ENCODE results near the gene CELSR1.

CELSR1 gene

DNA sequence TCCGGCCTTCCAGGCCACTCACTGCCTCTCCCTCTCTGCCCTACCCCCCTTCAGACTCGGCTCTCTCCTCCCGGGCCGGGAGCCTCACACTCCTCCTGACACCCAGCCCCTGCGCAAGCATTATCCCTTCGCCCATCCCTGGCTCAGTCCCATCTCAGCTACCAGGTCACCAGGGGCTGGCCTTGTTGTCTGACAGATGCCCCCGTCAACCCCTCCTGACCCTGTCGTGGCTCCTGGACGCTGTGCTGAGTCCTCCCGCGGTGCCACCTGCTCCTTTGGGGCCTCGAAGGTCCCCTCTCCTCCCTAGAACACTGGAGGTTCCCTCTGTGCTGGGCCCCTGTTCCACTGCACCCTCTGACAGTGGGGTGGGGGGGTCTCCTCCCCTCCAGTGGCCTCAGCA, 169.0 kb downstream of the CELSR1 start:
- Mint-ChIP-seq H3K4me3 (no peak overlapping the region), H3K9me3 (no peaks in the 10 kb centered on the region), H3K36me3 (ENCODE audit: low read depth) (no peaks in the 10 kb centered on the region), H3K27me3 (peaks cover 11% of the 10 kb centered on the region), H3K27ac (no peak overlapping the region), H3K4me1 (ENCODE audit: low read depth) (peaks cover 23% of the 10 kb centered on the region)
- DNase-seq, result no peak

DNA sequence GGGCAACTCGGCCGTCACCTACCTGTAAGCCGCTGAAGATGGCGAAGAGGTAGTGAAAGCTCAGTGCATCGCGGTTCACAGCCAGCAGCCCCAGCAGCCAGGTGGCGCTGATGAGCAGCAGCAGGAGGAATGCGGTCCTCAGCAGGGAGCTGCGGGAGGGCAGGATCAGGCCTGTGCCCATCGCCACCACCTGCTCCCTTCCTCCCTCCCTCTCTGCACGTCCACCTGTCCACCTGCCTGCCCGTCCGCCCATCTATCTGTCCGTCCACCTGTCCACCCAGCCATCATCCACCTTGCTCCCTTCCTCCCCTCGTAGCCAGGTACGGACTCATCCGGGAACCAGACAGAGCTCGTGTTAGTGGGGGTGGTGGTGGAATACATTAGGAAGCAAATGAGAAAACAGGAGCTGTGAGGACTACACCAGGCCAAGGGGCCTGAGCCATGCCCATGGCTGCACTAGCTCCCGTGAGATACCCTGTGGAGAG, 169.7 kb downstream of the CELSR1 start:
- Mint-ChIP-seq H3K36me3 (ENCODE audit: low read depth) (no peaks in the 10 kb centered on the region), H3K4me1 (ENCODE audit: low read depth) (peaks cover 18% of the 10 kb centered on the region), H3K9me3 (no peaks in the 10 kb centered on the region), H3K27me3 (peaks cover 10% of the 10 kb centered on the region), H3K4me3 (no peak overlapping the region), H3K27ac (peak overlapping the region; percentile 63)
- DNase-seq, result peak; percentile 82

DNA sequence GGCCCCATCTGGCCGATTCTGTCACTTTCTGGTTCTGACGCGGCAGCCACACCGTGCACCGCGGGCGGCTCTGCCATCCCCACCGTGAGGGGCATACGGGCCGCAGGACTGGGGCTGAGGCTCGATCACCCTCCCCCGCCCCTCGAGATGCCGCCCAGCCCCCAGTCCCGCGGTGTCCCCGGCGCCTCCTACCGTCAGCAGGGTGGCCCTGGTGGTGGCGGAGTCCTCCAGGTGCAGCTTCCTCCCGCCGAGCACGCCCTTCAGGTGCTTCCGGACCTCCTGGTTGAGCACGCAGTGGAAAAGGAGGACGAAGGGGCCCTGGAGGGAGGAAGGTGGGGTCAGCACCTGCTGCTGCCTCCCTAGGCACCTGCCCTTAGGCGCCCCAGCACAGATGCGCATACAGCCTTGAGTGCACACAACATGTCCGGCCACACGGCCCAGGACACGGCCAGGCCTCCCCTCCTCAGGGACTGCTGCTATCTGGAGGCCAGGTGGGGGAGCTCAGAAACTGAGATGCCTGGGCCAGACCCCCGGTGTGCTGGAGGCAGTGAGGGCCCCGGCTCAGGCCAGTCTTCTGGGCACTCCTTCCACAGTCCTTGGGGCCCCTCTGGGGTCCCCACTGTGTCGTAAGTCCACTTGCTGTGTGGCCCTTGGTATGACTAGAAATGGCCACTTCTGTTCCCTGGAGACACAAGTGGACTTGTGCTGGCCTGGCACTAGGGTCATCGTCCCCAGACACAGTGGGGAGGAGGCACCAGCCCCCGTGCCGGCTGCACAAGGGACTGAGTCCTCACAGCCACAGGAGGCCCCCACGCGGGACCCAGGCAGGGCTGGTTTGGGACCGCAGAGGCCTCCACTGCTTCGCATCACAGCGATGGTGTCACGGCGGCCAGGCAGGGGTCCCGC, 170.4 kb downstream of the CELSR1 start:
- Mint-ChIP-seq H3K4me3 (no peak overlapping the region), H3K4me1 (ENCODE audit: low read depth) (peaks cover 15% of the 10 kb centered on the region), H3K9me3 (no peaks in the 10 kb centered on the region), H3K27ac (no peak overlapping the region), H3K36me3 (ENCODE audit: low read depth) (no peaks in the 10 kb centered on the region), H3K27me3 (peaks cover 6% of the 10 kb centered on the region)
- no peak for DNase-seq

DNA sequence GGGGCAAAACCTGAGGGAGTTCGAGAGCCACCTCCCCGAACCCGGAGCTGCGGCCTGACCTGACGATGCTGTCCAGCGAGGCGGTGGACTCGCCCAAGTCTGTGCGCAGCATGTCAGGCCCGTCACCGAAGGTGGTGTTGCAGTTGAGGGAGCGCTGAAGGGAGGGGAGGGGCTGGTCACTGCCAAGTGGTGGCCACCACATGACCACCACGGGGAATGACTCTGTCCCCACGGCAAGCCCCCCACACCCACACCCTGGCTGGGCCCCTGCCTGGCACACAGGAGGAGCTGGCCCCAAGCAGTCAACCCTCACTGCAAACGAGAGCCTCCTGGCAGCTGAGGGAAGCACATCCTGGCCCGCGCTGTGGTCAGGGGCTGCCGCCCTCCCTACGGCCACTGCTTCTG, 171.1 kb downstream of the CELSR1 start:
- H3K4me3 Mint-ChIP-seq, result no peak overlapping the region
- peaks cover 6% of the 10 kb centered on the region for H3K27me3 Mint-ChIP-seq
- H3K9me3 Mint-ChIP-seq, result no peaks in the 10 kb centered on the region
- H3K36me3 Mint-ChIP-seq (ENCODE audit: low read depth), result no peaks in the 10 kb centered on the region
- no peak overlapping the region for H3K27ac Mint-ChIP-seq
- no peak for DNase-seq
- peaks cover 12% of the 10 kb centered on the region for H3K4me1 Mint-ChIP-seq (ENCODE audit: low read depth)

DNA sequence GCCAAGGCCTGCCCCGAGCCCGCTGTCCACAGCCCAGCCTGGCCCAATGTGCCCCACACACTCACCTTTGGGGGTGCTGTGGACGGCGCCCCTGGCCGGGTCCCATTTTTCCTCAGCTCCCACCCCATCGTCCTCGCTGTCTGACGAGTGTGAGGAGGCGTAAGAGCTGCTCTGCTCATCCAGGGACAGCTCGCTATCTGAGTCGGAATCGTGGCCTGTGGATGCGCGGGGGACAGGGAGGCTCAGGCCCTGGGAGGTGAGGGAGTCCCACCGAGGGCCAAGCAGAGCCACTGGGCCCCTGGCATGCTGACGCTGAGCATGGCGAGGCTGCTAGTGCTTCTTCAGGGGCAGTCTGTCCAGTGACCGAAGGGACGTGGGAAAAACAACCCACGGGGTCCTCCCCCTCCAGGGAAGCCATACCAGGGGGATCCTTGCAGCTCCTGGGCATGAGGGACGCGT, 172.2 kb downstream of the CELSR1 start:
- Mint-ChIP-seq H3K36me3 (ENCODE audit: low read depth) (no peaks in the 10 kb centered on the region), H3K4me3 (no peak overlapping the region), H3K27ac (no peak overlapping the region), H3K4me1 (ENCODE audit: low read depth) (peaks cover 4% of the 10 kb centered on the region), H3K27me3 (peaks cover 6% of the 10 kb centered on the region), H3K9me3 (no peaks in the 10 kb centered on the region)
- no peak for DNase-seq

DNA sequence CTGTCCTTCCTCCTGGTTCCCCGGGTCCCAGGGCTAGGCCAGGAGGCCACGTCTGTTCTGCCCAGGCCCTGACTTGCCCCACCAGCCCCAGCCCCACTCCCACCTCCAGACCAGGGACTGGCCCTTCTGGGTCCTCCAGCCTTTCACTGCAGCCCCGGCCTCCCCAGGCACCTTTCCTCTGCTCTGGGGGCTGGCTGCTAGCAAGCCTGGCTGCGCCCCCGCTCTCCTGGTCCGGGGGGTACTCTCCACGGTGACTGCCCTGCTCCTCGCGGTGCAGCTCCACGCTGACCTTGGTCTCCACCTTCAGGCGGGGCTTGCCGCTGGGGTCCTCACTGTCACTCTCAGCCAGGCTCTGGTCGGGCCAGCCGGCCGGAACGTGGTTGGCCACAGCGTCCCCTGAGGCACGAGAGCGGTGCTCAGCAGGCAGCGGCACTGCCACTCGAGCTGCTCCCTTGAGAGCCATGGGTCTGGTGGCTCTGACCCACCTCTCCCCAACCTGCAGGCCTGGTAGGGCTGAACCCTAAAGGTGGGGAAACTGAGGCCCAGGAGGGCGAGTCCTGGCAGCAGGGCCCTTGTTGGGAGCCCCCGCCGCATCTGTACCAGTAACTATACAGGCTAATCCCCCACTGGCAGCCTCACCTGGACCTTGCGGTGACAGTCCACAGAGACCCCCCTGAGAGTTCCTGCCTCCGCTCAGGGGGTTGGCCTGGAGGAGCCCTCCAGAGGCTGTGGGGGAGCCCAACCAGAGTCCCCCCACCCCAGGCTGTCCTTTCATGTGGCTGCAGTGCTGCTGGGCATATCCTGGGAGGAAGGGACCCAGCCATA, 172.9 kb downstream of the CELSR1 start:
- Mint-ChIP-seq H3K9me3 (no peaks in the 10 kb centered on the region), H3K27ac (no peak overlapping the region), H3K4me3 (no peak overlapping the region), H3K27me3 (peaks cover 6% of the 10 kb centered on the region), H3K36me3 (ENCODE audit: low read depth) (peaks cover 3% of the 10 kb centered on the region), H3K4me1 (ENCODE audit: low read depth) (no peaks in the 10 kb centered on the region)
- no peak for DNase-seq

DNA sequence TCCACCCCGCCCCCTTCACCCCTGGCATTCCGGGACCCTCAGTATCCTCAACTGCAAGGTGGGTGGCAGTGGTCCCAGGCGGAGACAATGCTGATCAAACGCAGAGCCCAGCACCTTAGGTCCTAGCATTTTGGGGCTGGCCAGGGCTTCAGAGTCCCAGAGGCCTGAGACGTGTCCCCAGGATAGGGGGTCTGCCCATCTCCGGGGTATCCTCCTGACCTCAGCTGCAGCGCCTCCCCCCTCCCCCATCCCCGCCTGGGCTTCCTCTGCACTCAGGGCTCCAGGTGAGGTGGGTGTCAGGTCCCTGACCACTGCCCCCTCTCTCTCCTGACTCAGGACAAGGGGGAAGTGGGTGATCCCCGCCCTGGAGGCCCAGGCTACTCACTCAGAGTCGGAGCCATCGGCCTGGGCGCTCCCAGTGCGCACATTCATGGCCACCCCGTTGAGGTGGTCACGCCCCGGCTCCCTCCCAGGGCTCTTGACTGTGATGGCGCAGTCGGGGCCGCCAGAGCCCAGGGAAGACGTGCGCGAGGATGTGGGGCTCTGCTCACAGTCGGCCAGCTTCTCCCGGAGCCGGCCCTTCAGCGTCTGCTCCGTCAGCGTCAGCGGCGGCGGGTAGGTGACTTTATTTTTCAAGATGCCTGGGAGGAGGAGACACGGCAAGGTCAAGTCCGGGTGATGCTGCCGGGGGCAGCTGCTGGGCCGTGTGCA, 173.7 kb downstream of the CELSR1 start:
- no peaks in the 10 kb centered on the region for H3K4me1 Mint-ChIP-seq (ENCODE audit: low read depth)
- no peak overlapping the region for H3K4me3 Mint-ChIP-seq
- no peak overlapping the region for H3K27ac Mint-ChIP-seq
- no peaks in the 10 kb centered on the region for H3K9me3 Mint-ChIP-seq
- DNase-seq, result no peak
- peaks cover 11% of the 10 kb centered on the region for H3K36me3 Mint-ChIP-seq (ENCODE audit: low read depth)
- peaks cover 6% of the 10 kb centered on the region for H3K27me3 Mint-ChIP-seq

DNA sequence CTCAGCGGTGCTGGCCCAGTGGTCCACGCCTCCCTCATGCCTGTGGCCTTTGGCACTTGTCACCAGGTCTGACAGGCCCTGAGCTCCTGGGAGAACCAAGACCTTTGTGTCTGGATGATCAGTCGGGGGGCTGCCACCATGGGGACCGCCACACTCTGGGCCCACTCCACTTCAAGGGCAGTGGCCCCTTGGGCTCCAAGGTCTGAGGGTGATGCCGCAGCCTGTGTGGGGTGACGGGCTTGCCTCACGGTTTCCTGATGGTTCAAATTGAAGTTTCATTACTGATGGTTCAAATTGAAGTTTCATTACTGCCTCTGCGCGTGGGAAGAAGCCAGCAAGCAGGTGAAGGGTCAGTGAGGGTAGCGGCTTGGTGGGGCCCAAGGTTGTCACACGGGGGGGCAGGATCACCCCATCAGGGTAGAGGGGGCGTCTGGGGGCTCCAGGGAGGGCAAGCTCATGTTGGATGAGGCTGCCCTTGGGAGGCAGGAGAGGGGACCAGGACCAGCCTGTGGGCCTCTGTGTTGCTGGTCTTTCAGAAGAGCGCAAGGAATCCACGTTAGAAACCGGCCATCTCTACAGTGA, 174.4 kb downstream of the CELSR1 start:
- Mint-ChIP-seq H3K4me3 (no peak overlapping the region), H3K27me3 (peaks cover 6% of the 10 kb centered on the region), H3K36me3 (ENCODE audit: low read depth) (peaks cover 18% of the 10 kb centered on the region), H3K4me1 (ENCODE audit: low read depth) (no peaks in the 10 kb centered on the region), H3K9me3 (no peaks in the 10 kb centered on the region), H3K27ac (no peak overlapping the region)
- no peak for DNase-seq

DNA sequence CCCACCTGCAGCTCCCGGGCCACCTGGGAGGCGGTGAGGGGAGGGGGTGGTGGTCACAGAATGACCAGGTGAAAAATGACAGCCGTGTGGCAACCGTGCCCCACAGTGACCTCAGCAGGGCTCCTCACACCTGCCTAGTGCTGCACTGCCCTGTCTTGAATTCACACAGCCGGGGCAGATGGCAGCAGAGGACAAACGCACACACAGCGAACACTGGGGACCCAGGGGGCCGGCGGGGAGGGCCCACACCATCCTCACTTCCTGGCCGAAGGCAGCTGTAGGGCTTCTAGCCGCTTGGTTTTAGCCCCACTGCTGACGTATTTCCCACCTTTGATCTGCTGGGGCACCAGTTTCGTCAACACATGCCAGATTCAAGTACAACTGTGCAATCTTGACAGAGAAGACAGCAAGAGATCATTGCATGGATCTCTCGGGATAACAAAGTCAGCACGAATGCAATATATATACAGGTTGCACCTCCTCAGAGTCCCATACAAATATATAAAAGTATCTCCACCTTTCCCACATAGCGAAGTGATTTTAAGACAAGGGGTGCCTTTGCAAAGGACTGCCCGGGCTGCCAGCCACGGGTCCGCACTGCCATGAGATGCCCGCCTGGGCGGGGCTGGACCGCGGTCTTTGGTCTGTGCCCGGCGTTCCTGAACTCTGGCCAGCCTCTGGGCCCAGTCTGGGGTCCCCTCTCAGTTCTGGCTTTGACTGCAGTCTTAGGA, 175.1 kb downstream of the CELSR1 start:
- Mint-ChIP-seq H3K4me1 (ENCODE audit: low read depth) (no peaks in the 10 kb centered on the region), H3K36me3 (ENCODE audit: low read depth) (peaks cover 21% of the 10 kb centered on the region), H3K27me3 (peaks cover 3% of the 10 kb centered on the region), H3K4me3 (no peak overlapping the region), H3K9me3 (no peaks in the 10 kb centered on the region), H3K27ac (no peak overlapping the region)
- no peak for DNase-seq

DNA sequence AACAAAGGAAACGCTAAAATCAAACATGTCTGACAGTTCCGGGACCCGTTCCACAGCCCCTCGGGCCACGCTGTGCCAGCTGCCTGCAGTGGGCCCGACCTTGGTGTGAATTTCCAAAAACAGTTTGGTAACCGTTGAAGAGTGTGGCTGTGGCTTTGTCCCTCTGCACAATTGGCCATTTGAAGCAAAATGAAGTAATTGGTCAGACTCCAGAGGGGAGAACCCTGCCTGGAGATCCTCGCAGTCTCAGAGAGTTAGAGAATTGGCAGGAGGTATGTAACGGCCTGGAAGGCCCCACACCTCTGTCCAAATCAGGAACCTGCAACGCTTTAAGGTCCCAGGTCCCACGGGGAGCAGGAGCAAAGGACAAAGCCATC, 175.6 kb downstream of the CELSR1 start:
- no peaks in the 10 kb centered on the region for H3K4me1 Mint-ChIP-seq (ENCODE audit: low read depth)
- no peak for DNase-seq
- H3K9me3 Mint-ChIP-seq, result no peaks in the 10 kb centered on the region
- no peak overlapping the region for H3K27ac Mint-ChIP-seq
- no peak overlapping the region for H3K4me3 Mint-ChIP-seq
- H3K36me3 Mint-ChIP-seq (ENCODE audit: low read depth), result peaks cover 26% of the 10 kb centered on the region
- peaks cover 3% of the 10 kb centered on the region for H3K27me3 Mint-ChIP-seq

DNA sequence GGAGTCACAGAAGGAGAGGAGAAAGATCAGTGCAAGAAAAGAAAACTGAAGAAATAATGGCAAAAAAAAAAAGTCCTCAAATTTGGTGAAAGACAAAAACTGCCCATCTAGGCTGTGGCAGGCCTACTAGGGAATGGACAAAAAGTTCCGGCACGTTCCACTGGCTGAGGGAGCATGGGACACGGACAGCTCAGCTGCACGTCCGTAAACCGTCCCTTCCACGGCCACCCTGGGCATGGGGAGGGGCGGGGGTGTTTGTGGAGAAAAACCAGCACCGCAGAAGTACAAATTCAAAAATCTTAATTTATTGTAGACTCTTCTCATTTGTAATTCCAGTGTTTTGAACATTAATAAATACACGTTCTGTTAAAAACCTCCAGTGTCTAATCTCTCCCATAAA, 176.5 kb downstream of the CELSR1 start:
- Mint-ChIP-seq H3K27ac (no peak overlapping the region), H3K9me3 (no peaks in the 10 kb centered on the region), H3K27me3 (peaks cover 3% of the 10 kb centered on the region), H3K4me3 (no peak overlapping the region), H3K36me3 (ENCODE audit: low read depth) (peaks cover 35% of the 10 kb centered on the region), H3K4me1 (ENCODE audit: low read depth) (no peaks in the 10 kb centered on the region)
- DNase-seq, result no peak

DNA sequence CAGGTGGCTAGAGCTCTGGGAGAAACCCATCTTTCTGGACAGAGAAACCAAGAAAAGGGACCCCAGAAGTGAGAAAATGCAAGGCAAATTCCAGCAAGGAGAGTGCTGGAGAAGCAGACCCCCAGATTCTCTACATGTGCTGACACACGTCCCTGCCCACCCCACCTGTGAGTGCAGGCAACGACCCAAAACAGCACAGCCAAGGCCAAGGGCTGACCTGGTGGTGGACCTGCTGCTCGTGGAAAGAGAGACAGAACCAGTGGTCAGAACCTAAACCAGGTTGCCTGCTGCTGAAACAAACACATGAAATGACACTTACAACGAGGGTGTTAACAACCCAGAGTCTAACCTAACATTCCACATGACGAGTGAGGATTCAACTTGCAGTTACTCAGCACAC, 177.3 kb downstream of the CELSR1 start:
- Mint-ChIP-seq H3K27me3 (peaks cover 3% of the 10 kb centered on the region), H3K4me3 (no peak overlapping the region), H3K4me1 (ENCODE audit: low read depth) (no peaks in the 10 kb centered on the region), H3K9me3 (no peaks in the 10 kb centered on the region), H3K36me3 (ENCODE audit: low read depth) (peaks cover 43% of the 10 kb centered on the region), H3K27ac (no peak overlapping the region)
- no peak for DNase-seq

DNA sequence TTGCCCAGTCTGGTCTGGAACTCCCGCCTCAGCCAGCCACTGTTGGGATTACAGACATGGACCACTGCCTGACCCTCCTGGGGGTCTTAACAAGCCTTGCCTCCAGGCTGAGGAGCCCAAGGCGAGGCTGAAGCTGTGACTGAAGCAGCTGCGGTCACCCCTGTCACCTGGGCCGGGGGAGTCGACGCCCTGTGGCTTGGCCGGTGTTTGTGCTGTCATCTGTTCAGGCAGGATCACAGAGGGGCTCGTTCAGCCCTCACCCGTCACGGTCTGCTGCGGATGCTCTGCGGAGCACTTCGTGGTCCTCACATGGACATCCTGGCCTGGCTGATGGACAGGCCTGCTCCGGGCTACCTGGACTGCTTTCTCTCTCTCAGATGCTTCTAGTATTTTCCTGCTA, 178.1 kb downstream of the CELSR1 start:
- peaks cover 50% of the 10 kb centered on the region for H3K36me3 Mint-ChIP-seq (ENCODE audit: low read depth)
- no peak overlapping the region for H3K27ac Mint-ChIP-seq

More for the DNA sequence above, 178.1 kb downstream of the CELSR1 start:
- H3K9me3 Mint-ChIP-seq, result no peaks in the 10 kb centered on the region
- H3K27me3 Mint-ChIP-seq, result peaks cover 3% of the 10 kb centered on the region
- H3K4me3 Mint-ChIP-seq, result no peak overlapping the region
- H3K4me1 Mint-ChIP-seq (ENCODE audit: low read depth), result no peaks in the 10 kb centered on the region
- DNase-seq, result no peak
